Neural progenitor cell (in vitro differentiated cells): ENCODE measurements around the gene CLEC20A.

Experiments used
- CTCF ChIP-seq: fragments of 200-600 bp; sonication (generic); IDR thresholded peaks from 2 replicates; pipeline ENCODE4 v1.5.1; 2017; ENCODE audit warnings: antibody characterized with exemption, mild to moderate bottlenecking
- EZH2 ChIP-seq: fragments of 200-600 bp; sonication (generic); IDR thresholded peaks from 2 replicates; pipeline ENCODE4 v1.6.1; 2017; ENCODE audit warnings: antibody characterized with exemption, mild to moderate bottlenecking, moderate library complexity
- EZH2phosphoT487 ChIP-seq: fragments of 200-600 bp; sonication (generic); IDR thresholded peaks from 2 replicates; pipeline ENCODE4 v1.6.1; 2017; ENCODE audit warnings: antibody characterized with exemption

- TF ChIP-seq EZH2 (no peak), CTCF (no peak), EZH2phosphoT487 (no peak)
Observed at GRCh38 chr1:178509414-178510007, 12.7 kb upstream of the CLEC20A start.
